ENCODE data around the gene SPG7. TPM values are rescaled to one million over a fixed set of nuclear protein-coding genes. Genes with fewer than 3 reads are reported as not detected.

Gene SPG7
- total and polyA plus RNA-seq, 2 donors (not counting 1 experiment from before 2014, with no cell fraction given) = 35.1 to 107 TPM

GRCh38 chr16:89589241-89589926 is 81.2 kb downstream of the SPG7 start:
- Histone ChIP-seq H3K27me3 (ENCODE audit: control insufficient read depth, insufficient read depth, low read length) (no peaks in the 10 kb centered on the region), H3K27ac (ENCODE audit: insufficient read depth, low read length) (no peak overlapping the region), H3K9ac (ENCODE audit: insufficient read depth, low read length) (no peak overlapping the region), H4K20me1 (ENCODE audit: control insufficient read depth, extremely low read depth, insufficient read depth, low read length) (no peaks in the 10 kb centered on the region), H2AFZ (ENCODE audit: low read length) (no peak overlapping the region), H3K36me3 (ENCODE audit: control insufficient read depth, insufficient read depth, low read length) (no peaks in the 10 kb centered on the region), H3K79me2 (ENCODE audit: control insufficient read depth, insufficient read depth, low read length) (no peaks in the 10 kb centered on the region), H3K4me2 (ENCODE audit: extremely low read depth, insufficient read depth, low read length) (no peak overlapping the region), H3K9me3 (ENCODE audit: control insufficient read depth, insufficient read depth, low read depth, low read length) (no peaks in the 10 kb centered on the region), H3K4me3 (replicated peaks in 1 of 4; ENCODE audit: control extremely low read depth in 1 of 4, insufficient read depth in 1 of 4, low read depth in 3 of 4, low read length in 4 of 4) (no peak overlapping the region), H3K4me1 (ENCODE audit: control insufficient read depth, extremely low read depth, insufficient read depth, low read length) (no peaks in the 10 kb centered on the region)
- DNase-seq (ENCODE audit: low read depth in 2 of 2) = no peak
- TF ChIP-seq EZH2 (IDR thresholded peaks at IDR 0.05; ENCODE audit: low read length, missing control alignments) (no peak), CTCF (conservative IDR thresholded peaks at IDR 0.05 in 1 of 2, IDR thresholded peaks at IDR 0.05 in 1 of 2; ENCODE audit: low read depth in 1 of 2, low read length in 2 of 2) (no peak)

DNA sequence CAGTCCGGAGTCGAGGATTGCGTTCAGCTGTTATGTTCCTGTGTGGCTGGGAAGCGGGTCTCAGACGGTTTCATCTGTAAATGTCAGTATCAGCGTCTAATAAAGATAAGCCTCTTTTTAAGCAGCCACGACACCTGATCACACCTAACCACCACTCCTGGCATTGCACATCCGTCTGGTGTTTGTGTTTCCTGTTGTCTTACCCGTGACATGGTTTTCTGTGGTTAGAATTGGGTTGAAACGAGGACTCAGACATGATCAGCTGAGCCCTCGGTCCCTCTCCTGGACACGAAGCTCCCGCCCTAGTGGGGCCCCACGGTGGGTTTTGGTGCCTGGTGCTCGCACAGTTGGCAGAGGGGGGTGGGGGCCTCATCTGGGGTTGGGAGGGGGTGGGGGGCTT is 85.6 kb downstream of the SPG7 start:
- TF ChIP-seq EZH2 (IDR thresholded peaks at IDR 0.05; ENCODE audit: low read length, missing control alignments) (no peak), CTCF (conservative IDR thresholded peaks at IDR 0.05 in 1 of 2, IDR thresholded peaks at IDR 0.05 in 1 of 2; ENCODE audit: low read depth in 1 of 2, low read length in 2 of 2) (no peak)
- no peaks in the 10 kb centered on the region for H3K27me3 ChIP-seq (ENCODE audit: control insufficient read depth, insufficient read depth, low read length)

GRCh38 chr16:89595330-89596060 is 87.3 kb downstream of the SPG7 start:
- no peak overlapping the region for H3K4me2 ChIP-seq (ENCODE audit: extremely low read depth, insufficient read depth, low read length)
- no peak overlapping the region for H2AFZ ChIP-seq (ENCODE audit: low read length)
- H3K4me1 ChIP-seq (ENCODE audit: control insufficient read depth, extremely low read depth, insufficient read depth, low read length) = no peaks in the 10 kb centered on the region
- H3K9me3 ChIP-seq (ENCODE audit: control insufficient read depth, insufficient read depth, low read depth, low read length) = no peaks in the 10 kb centered on the region
- no peak overlapping the region for H3K27ac ChIP-seq (ENCODE audit: insufficient read depth, low read length)
- no peak overlapping the region for H3K4me3 ChIP-seq (replicated peaks in 1 of 4; ENCODE audit: control extremely low read depth in 1 of 4, insufficient read depth in 1 of 4, low read depth in 3 of 4, low read length in 4 of 4)
- DNase-seq (ENCODE audit: low read depth in 2 of 2) = no peak
- TF ChIP-seq EZH2 (IDR thresholded peaks at IDR 0.05; ENCODE audit: low read length, missing control alignments) = no peak
- no peak for TF ChIP-seq CTCF (conservative IDR thresholded peaks at IDR 0.05 in 1 of 2, IDR thresholded peaks at IDR 0.05 in 1 of 2; ENCODE audit: low read depth in 1 of 2, low read length in 2 of 2)
- H3K36me3 ChIP-seq (ENCODE audit: control insufficient read depth, insufficient read depth, low read length) = peaks cover 3% of the 10 kb centered on the region
- H3K9ac ChIP-seq (ENCODE audit: insufficient read depth, low read length) = no peak overlapping the region
- no peaks in the 10 kb centered on the region for H4K20me1 ChIP-seq (ENCODE audit: control insufficient read depth, extremely low read depth, insufficient read depth, low read length)
- H3K27me3 ChIP-seq (ENCODE audit: control insufficient read depth, insufficient read depth, low read length) = no peaks in the 10 kb centered on the region
- H3K79me2 ChIP-seq (ENCODE audit: control insufficient read depth, insufficient read depth, low read length) = no peaks in the 10 kb centered on the region

More for the DNA sequence above, 85.6 kb downstream of the SPG7 start:
- Histone ChIP-seq H3K27ac (ENCODE audit: insufficient read depth, low read length) (no peak overlapping the region), H3K79me2 (ENCODE audit: control insufficient read depth, insufficient read depth, low read length) (no peaks in the 10 kb centered on the region), H3K4me2 (ENCODE audit: extremely low read depth, insufficient read depth, low read length) (no peak overlapping the region), H3K9me3 (ENCODE audit: control insufficient read depth, insufficient read depth, low read depth, low read length) (no peaks in the 10 kb centered on the region), H3K36me3 (ENCODE audit: control insufficient read depth, insufficient read depth, low read length) (peaks cover 3% of the 10 kb centered on the region), H4K20me1 (ENCODE audit: control insufficient read depth, extremely low read depth, insufficient read depth, low read length) (no peaks in the 10 kb centered on the region), H3K4me1 (ENCODE audit: control insufficient read depth, extremely low read depth, insufficient read depth, low read length) (no peaks in the 10 kb centered on the region), H2AFZ (ENCODE audit: low read length) (no peak overlapping the region), H3K9ac (ENCODE audit: insufficient read depth, low read length) (no peak overlapping the region), H3K4me3 (replicated peaks in 1 of 4; ENCODE audit: control extremely low read depth in 1 of 4, insufficient read depth in 1 of 4, low read depth in 3 of 4, low read length in 4 of 4) (no peak overlapping the region)
- no peak for DNase-seq (ENCODE audit: low read depth in 2 of 2)
